ENCODE data around the gene HIRA. TPM values are rescaled to one million over a fixed set of nuclear protein-coding genes. Genes with fewer than 3 reads are reported as not detected.
"Not testable (repeated sequence)": the region's sequence is repeated elsewhere in the genome, so short reads cannot be mapped to it uniquely, and the experiment has no call there.

HIRA gene
- total and polyA plus RNA-seq, 4 donors, result 10.4 to 24.3 (median 17.1) TPM

DNA sequence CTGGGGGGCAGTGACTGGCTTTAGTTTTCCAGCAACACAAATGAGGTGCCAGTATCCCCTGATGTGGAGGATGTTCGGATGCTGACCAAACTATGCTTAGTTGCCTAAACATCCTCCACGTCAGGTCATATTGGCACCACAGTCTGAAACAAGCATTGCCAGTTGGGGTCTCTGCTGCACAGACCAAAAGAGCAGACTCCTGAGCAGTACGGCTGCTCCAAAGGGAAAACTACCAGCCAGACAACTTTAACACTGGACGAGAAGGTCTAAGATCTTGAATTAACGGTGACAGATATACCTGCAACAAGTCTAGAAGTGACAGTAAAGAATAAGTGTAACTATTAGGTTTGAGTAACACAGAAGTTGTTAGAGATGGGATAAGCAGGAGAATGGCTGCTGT, 99.6 kb downstream of the HIRA start:
- WGBS, 2 donors, result 90 to 93% methylated on average over 5 of the region's 5 CpGs
- Histone ChIP-seq H3K9me3 (ENCODE audit: control insufficient read depth, low read length) (peaks cover 14% of the 10 kb centered on the region), H3K36me3 (ENCODE audit: control insufficient read depth in 1 of 2, insufficient read depth in 2 of 2, low read length in 1 of 2) (peaks cover 27 to 29% of the 10 kb centered on the region in 2 donors), H3K27me3 (ENCODE audit: control insufficient read depth in 1 of 2, insufficient read depth in 2 of 2, low read length in 1 of 2) (peaks cover 0 to 2% of the 10 kb centered on the region in 2 donors), H3K4me3 (ENCODE audit: low read length in 2 of 2) (no peak overlapping the region), H3K27ac (ENCODE audit: low read depth in 1 of 2, low read length in 2 of 2) (no peak overlapping the region), H3K4me1 (ENCODE audit: control insufficient read depth in 1 of 2, insufficient read depth in 2 of 2, low read length in 2 of 2) (no peaks in the 10 kb centered on the region)
- no peak for ATAC-seq (ENCODE audit: low FRiP score)
- no peak for DNase-seq
- intact Hi-C loops (cut with DNase I), result no loop called here

DNA sequence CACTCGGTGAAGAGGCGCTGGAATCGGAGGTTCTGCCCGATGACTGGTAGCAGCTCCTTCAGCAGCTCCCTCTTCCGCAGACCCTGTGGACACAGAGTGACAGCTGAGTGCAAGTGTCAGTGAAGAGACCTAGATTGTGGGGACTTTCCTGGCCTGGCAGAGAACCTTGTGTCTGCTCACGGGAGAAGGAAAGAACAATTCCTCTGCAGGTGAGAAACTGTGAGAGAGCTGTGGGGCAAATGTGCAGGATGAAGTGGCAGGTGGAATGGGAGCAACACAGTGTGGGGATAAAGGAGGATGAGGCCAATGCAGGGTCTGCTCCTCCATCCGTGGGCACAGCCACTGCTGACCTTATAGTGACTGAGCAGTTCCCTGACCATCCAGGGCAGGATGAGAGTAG, 100.1 kb downstream of the HIRA start:
- no peak overlapping the region for H3K4me3 ChIP-seq (ENCODE audit: low read length in 2 of 2)
- intact Hi-C loops (cut with DNase I), result no loop called here
- peaks cover 0 to 2% of the 10 kb centered on the region in 2 donors for H3K27me3 ChIP-seq (ENCODE audit: control insufficient read depth in 1 of 2, insufficient read depth in 2 of 2, low read length in 1 of 2)
- H3K36me3 ChIP-seq (ENCODE audit: control insufficient read depth in 1 of 2, insufficient read depth in 2 of 2, low read length in 1 of 2), result peaks cover 26 to 27% of the 10 kb centered on the region in 2 donors
- H3K27ac ChIP-seq (ENCODE audit: low read depth in 1 of 2, low read length in 2 of 2), result no peak overlapping the region
- H3K4me1 ChIP-seq (ENCODE audit: control insufficient read depth in 1 of 2, insufficient read depth in 2 of 2, low read length in 2 of 2), result no peaks in the 10 kb centered on the region
- 92 to 95% methylated on average over 6 to 7 of the region's 7 CpGs for WGBS, 2 donors
- DNase-seq, result no peak
- ATAC-seq (ENCODE audit: low FRiP score), result no peak
- H3K9me3 ChIP-seq (ENCODE audit: control insufficient read depth, low read length), result peaks cover 12% of the 10 kb centered on the region

- Histone ChIP-seq H3K4me3 (ENCODE audit: low read length in 2 of 2) (no peak overlapping the region), H3K9me3 (ENCODE audit: control insufficient read depth, low read length) (peaks cover 8% of the 10 kb centered on the region), H3K36me3 (ENCODE audit: control insufficient read depth in 1 of 2, insufficient read depth in 2 of 2, low read length in 1 of 2) (peaks cover 20 to 22% of the 10 kb centered on the region in 2 donors), H3K27me3 (ENCODE audit: control insufficient read depth in 1 of 2, insufficient read depth in 2 of 2, low read length in 1 of 2) (no peaks in the 10 kb centered on the region), H3K27ac (ENCODE audit: low read depth in 1 of 2, low read length in 2 of 2) (no peak overlapping the region), H3K4me1 (ENCODE audit: control insufficient read depth in 1 of 2, insufficient read depth in 2 of 2, low read length in 2 of 2) (no peaks in the 10 kb centered on the region)
- DNase-seq (no peak), ATAC-seq (ENCODE audit: low FRiP score) (no peak)
- 95% methylated on average over 13 of the region's 13 CpGs for WGBS, 2 donors
- intact Hi-C loops (cut with DNase I), result no loop called here
Observed at GRCh38 chr22:19330865-19331418, 100.6 kb downstream of the HIRA start.

DNA sequence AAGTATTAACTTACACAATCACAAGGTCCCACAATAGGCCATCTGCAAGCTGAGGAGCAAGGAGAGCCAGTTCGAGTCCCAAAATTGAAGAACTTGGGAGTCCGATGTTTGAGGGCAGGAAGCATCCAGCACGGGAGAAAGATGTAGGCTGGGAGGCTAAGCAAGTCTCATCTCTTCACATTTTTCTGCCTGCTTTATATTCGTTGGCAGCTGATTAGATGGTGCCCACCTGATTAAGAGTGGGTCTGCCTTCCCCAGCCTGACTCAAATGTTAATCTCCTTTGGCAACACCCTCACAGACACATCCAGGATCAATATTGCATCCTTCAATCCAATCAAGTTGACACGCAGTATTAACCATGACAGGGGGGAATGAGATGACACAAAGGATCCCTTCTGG, 101.3 kb downstream of the HIRA start:
- 96 to 99% methylated on average over 5 of the region's 5 CpGs for WGBS, 2 donors
- H3K9me3 ChIP-seq (ENCODE audit: control insufficient read depth, low read length); H3K4me1 ChIP-seq (ENCODE audit: control insufficient read depth in 1 of 2, insufficient read depth in 2 of 2, low read length in 2 of 2); H3K27me3 ChIP-seq (ENCODE audit: control insufficient read depth in 1 of 2, insufficient read depth in 2 of 2, low read length in 1 of 2); H3K4me3 ChIP-seq (ENCODE audit: low read length in 2 of 2); H3K27ac ChIP-seq (ENCODE audit: low read depth in 1 of 2, low read length in 2 of 2); DNase-seq; intact Hi-C loops (cut with DNase I); ATAC-seq (ENCODE audit: low FRiP score): not testable (repeated sequence)
- peaks cover 18 to 22% of the 10 kb centered on the region in 2 donors for H3K36me3 ChIP-seq (ENCODE audit: control insufficient read depth in 1 of 2, insufficient read depth in 2 of 2, low read length in 1 of 2)

GRCh38 chr22:19329454-19329853, 102.1 kb downstream of the HIRA start:
- intact Hi-C loops (cut with DNase I), result no loop called here
- WGBS, 2 donors, result 91 to 95% methylated on average over 3 of the region's 3 CpGs
- Histone ChIP-seq H3K4me1 (ENCODE audit: control insufficient read depth in 1 of 2, insufficient read depth in 2 of 2, low read length in 2 of 2) (no peaks in the 10 kb centered on the region), H3K4me3 (ENCODE audit: low read length in 2 of 2) (no peak overlapping the region), H3K9me3 (ENCODE audit: control insufficient read depth, low read length) (peaks cover 8% of the 10 kb centered on the region), H3K27me3 (ENCODE audit: control insufficient read depth in 1 of 2, insufficient read depth in 2 of 2, low read length in 1 of 2) (no peaks in the 10 kb centered on the region), H3K36me3 (ENCODE audit: control insufficient read depth in 1 of 2, insufficient read depth in 2 of 2, low read length in 1 of 2) (peaks cover 18 to 22% of the 10 kb centered on the region in 2 donors), H3K27ac (ENCODE audit: low read depth in 1 of 2, low read length in 2 of 2) (no peak overlapping the region)
- ATAC-seq (ENCODE audit: low FRiP score), result no peak
- DNase-seq, result no peak

- no peaks in the 10 kb centered on the region for H3K4me1 ChIP-seq (ENCODE audit: control insufficient read depth in 1 of 2, insufficient read depth in 2 of 2, low read length in 2 of 2)
- H3K27me3 ChIP-seq (ENCODE audit: control insufficient read depth in 1 of 2, insufficient read depth in 2 of 2, low read length in 1 of 2), result no peaks in the 10 kb centered on the region
- H3K4me3 ChIP-seq (ENCODE audit: low read length in 2 of 2), result no peak overlapping the region
- no peak for ATAC-seq (ENCODE audit: low FRiP score)
- intact Hi-C loops (cut with DNase I), result no loop called here
- no peak for DNase-seq
- no peak overlapping the region for H3K27ac ChIP-seq (ENCODE audit: low read depth in 1 of 2, low read length in 2 of 2)
- H3K36me3 ChIP-seq (ENCODE audit: control insufficient read depth in 1 of 2, insufficient read depth in 2 of 2, low read length in 1 of 2), result peaks cover 9% of the 10 kb centered on the region in 2 donors
- WGBS, 2 donors, result 81 to 88% methylated on average over 5 of the region's 5 CpGs
- peaks cover 3% of the 10 kb centered on the region for H3K9me3 ChIP-seq (ENCODE audit: control insufficient read depth, low read length)
Observed at GRCh38 chr22:19325296-19325948, 106.1 kb downstream of the HIRA start.

DNA sequence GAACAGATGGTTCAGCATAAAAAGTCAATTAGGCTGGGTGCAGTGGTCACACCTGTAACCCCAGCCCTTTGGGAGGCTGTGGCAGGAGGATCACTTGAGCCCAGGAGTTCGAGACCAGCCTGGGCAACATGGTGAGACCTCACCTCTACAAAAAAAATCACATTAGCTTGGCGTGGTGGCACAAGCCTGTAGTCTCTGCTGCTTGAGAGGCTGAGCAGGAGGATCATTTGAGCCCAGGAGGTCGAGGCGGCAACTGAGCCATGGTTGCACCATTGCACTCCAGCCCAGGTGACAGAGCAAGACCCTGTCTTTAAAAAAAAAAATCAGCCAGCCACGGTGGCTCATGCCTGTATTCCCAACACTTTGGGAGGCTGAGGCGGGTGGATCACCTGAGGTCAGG, 108.1 kb downstream of the HIRA start:
- intact Hi-C loops (cut with DNase I); H3K36me3 ChIP-seq (ENCODE audit: control insufficient read depth in 1 of 2, insufficient read depth in 2 of 2, low read length in 1 of 2); H3K9me3 ChIP-seq (ENCODE audit: control insufficient read depth, low read length); H3K4me3 ChIP-seq (ENCODE audit: low read length in 2 of 2); H3K27me3 ChIP-seq (ENCODE audit: control insufficient read depth in 1 of 2, insufficient read depth in 2 of 2, low read length in 1 of 2); H3K4me1 ChIP-seq (ENCODE audit: control insufficient read depth in 1 of 2, insufficient read depth in 2 of 2, low read length in 2 of 2); ATAC-seq (ENCODE audit: low FRiP score); DNase-seq; H3K27ac ChIP-seq (ENCODE audit: low read depth in 1 of 2, low read length in 2 of 2): not testable (repeated sequence)
- WGBS, 2 donors, result 87 to 92% methylated on average over 6 of the region's 6 CpGs

DNA sequence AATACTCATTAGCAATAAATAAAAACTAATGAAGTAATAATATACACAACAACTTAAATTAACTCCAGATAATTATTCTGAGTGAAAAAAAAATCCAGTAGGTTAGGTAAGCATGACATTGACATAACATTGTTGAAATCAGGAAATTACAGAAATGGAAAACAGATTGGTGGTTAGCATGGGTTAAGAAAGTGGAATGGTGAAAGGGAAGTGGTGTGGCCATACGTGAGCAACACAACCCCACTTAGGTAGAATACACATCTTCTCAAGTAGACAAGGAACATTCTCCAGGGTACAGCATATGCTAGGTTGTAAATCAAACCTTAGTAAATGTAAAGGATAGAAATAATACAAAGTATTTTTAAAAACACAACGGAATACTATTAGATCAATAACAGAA, 109.8 kb downstream of the HIRA start:
- intact Hi-C loops (cut with DNase I), result no loop called here
- WGBS, 2 donors, result 84 to 88% methylated on average over 2 of the region's 2 CpGs
- no peak overlapping the region for H3K4me3 ChIP-seq (ENCODE audit: low read length in 2 of 2)
- H3K36me3 ChIP-seq (ENCODE audit: control insufficient read depth in 1 of 2, insufficient read depth in 2 of 2, low read length in 1 of 2), result no peaks in the 10 kb centered on the region
- DNase-seq, result no peak
- H3K4me1 ChIP-seq (ENCODE audit: control insufficient read depth in 1 of 2, insufficient read depth in 2 of 2, low read length in 2 of 2), result no peaks in the 10 kb centered on the region
- no peak for ATAC-seq (ENCODE audit: low FRiP score)
- H3K9me3 ChIP-seq (ENCODE audit: control insufficient read depth, low read length), result peaks cover 3% of the 10 kb centered on the region
- no peaks in the 10 kb centered on the region for H3K27me3 ChIP-seq (ENCODE audit: control insufficient read depth in 1 of 2, insufficient read depth in 2 of 2, low read length in 1 of 2)
- H3K27ac ChIP-seq (ENCODE audit: low read depth in 1 of 2, low read length in 2 of 2), result no peak overlapping the region

DNA sequence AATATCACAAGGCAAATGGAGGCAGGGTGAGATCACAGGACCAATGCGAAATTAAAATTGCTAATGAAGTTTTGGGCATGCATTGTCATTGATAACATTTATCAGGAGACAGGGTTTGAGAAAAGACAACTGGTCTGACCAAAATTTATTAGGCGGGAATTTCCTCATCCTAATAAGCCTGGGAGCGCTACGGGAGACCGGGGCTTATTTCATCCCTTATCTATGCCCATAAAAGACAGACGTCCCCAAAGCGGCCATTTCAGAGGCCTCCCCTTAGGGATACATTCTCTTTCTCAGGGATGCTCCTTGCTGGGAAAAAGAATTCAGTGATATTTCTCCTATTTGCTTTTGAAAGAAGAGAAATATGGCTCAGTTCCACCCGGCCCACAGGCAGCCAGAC, 111.4 kb downstream of the HIRA start:
- ATAC-seq (ENCODE audit: low FRiP score); DNase-seq; H3K9me3 ChIP-seq (ENCODE audit: control insufficient read depth, low read length); H3K27ac ChIP-seq (ENCODE audit: low read depth in 1 of 2, low read length in 2 of 2); intact Hi-C loops (cut with DNase I); H3K36me3 ChIP-seq (ENCODE audit: control insufficient read depth in 1 of 2, insufficient read depth in 2 of 2, low read length in 1 of 2); H3K27me3 ChIP-seq (ENCODE audit: control insufficient read depth in 1 of 2, insufficient read depth in 2 of 2, low read length in 1 of 2); H3K4me3 ChIP-seq (ENCODE audit: low read length in 2 of 2); H3K4me1 ChIP-seq (ENCODE audit: control insufficient read depth in 1 of 2, insufficient read depth in 2 of 2, low read length in 2 of 2): not testable (repeated sequence)
- 87 to 89% methylated on average over 8 of the region's 8 CpGs for WGBS, 2 donors

Data from aorta (tissue), 5 donors.